Keratinocyte (primary cell): ENCODE data around the gene LITAFD. TPM values are rescaled to one million over a fixed set of nuclear protein-coding genes. Genes with fewer than 3 reads are reported as not detected.
A peak's percentile ranks its signal among the peaks of the same experiment; 100 is the strongest.

Experiments used
- DNase-seq: peaks from one replicate; pipeline ENCODE4 v3.0.0-alpha.2; 2011; ENCODE audit warnings: low read depth, missing footprints, low spot score
- FAIRE-seq: peaks from 2 replicates; lab custom pipeline; 2011; peaks lifted over from hg19 to GRCh38; lab: Jason Lieb, UNC
- H2AFZ ChIP-seq: 2 replicates; pipeline ENCODE4 v1.6.0; 2012; ENCODE audit warnings: low read length, control low read depth, inconsistent platforms; ENCODE audit not compliant: control insufficient read depth
- H3K27ac ChIP-seq: 2 replicates; pipeline ENCODE4 v1.5.1; 2011; ENCODE audit warnings: low read length; ENCODE audit not compliant: control insufficient read depth, insufficient read depth
- H3K27me3 ChIP-seq: 3 replicates; pipeline ENCODE4 v1.6.0; 2011; ENCODE audit warnings: low read length; ENCODE audit not compliant: control insufficient read depth, insufficient read depth; ENCODE audit errors: extremely low read depth
- H3K36me3 ChIP-seq, 2 experiments: 2 replicates in 1 of 2; 3 replicates in 1 of 2; pipeline ENCODE4 v1.5.1; 2011; ENCODE audit warnings: low read length in 2 of 2, mild to moderate bottlenecking in 1 of 2; ENCODE audit not compliant: control insufficient read depth in 2 of 2, insufficient read depth in 2 of 2; ENCODE audit errors: extremely low read depth in 1 of 2
- H3K4me1 ChIP-seq: 3 replicates; pipeline ENCODE4 v1.5.1; 2011; ENCODE audit warnings: low read length; ENCODE audit not compliant: control insufficient read depth, insufficient read depth; ENCODE audit errors: extremely low read depth
- H3K4me2 ChIP-seq: 3 replicates; pipeline ENCODE4 v1.6.0; 2011; ENCODE audit warnings: low read depth, low read length; ENCODE audit not compliant: control insufficient read depth, insufficient read depth; ENCODE audit errors: extremely low read depth
- H3K4me3 ChIP-seq, 3 experiments: fragments of 200-600 bp in 1 of 3; sonication (generic) in 1 of 3; 2 replicates in 2 of 3; 3 replicates in 1 of 3; pipeline ENCODE4 v1.5.1; 2011 to 2016; ENCODE audit warnings: low read length in 3 of 3, mild to moderate bottlenecking in 3 of 3, control low read depth in 2 of 3, inconsistent platforms in 1 of 3, low read depth in 1 of 3, mixed read lengths in 1 of 3, mixed run types in 1 of 3, moderate library complexity in 1 of 3; ENCODE audit not compliant: control insufficient read depth in 2 of 3, insufficient read depth in 2 of 3; ENCODE audit errors: extremely low read depth in 1 of 3
- H3K79me2 ChIP-seq: 2 replicates; pipeline ENCODE4 v1.6.0; 2012; ENCODE audit warnings: low read length; ENCODE audit not compliant: control insufficient read depth, insufficient read depth
- H3K9ac ChIP-seq: 3 replicates; pipeline ENCODE4 v1.6.0; 2011; ENCODE audit warnings: low read length; ENCODE audit not compliant: control insufficient read depth, insufficient read depth; ENCODE audit errors: extremely low read depth
- H3K9me1 ChIP-seq: 3 replicates; pipeline ENCODE4 v1.6.0; 2011; ENCODE audit warnings: low read length; ENCODE audit not compliant: control insufficient read depth, insufficient read depth; ENCODE audit errors: extremely low read depth
- H3K9me3 ChIP-seq: 2 replicates; pipeline ENCODE4 v1.5.1; 2012; ENCODE audit warnings: low read depth, low read length; ENCODE audit not compliant: control insufficient read depth
- H4K20me1 ChIP-seq: 3 replicates; pipeline ENCODE4 v1.6.0; 2011; ENCODE audit warnings: low read length; ENCODE audit not compliant: control insufficient read depth, insufficient read depth; ENCODE audit errors: extremely low read depth
- CTCF ChIP-seq, 3 experiments: IDR thresholded peaks in 1 of 3; conservative IDR thresholded peaks in 1 of 3; optimal IDR thresholded peaks in 1 of 3; 2 replicates in 2 of 3; 3 replicates in 1 of 3; pipeline versions ENCODE3 to v1.5.1; 2011; ENCODE audit warnings: low read length in 3 of 3, mild to moderate bottlenecking in 3 of 3, moderate library complexity in 2 of 3, control low read depth in 1 of 3, inconsistent platforms in 1 of 3; ENCODE audit not compliant: insufficient read depth in 2 of 3; ENCODE audit errors: extremely low read depth in 1 of 3
- EZH2 ChIP-seq: IDR thresholded peaks from one replicate; pipeline ENCODE4 v1.6.1; 2012; ENCODE audit warnings: inconsistent platforms, mild to moderate bottlenecking, low read length, moderate library complexity
- dilution Hi-C: fragments of 300-500 bp; cut with MboI; formaldehyde crosslinking; loops from one replicate; pipeline ENCODE4 v1.7.0; 2020; ENCODE audit warnings: low sequenced_read_pairs; ENCODE audit not compliant: extremely low pct_ligation_motif_present
- polyA plus RNA-seq, 5 experiments: library from polyadenylated mRNA; depleted of rRNA in 3 of 5; stranded (reverse) in 3 of 5; stranded (forward) in 1 of 5; unstranded in 1 of 5; fragments of >200 nt; gene quantifications; 1 replicate in 1 of 5; 2 replicates in 3 of 5; 3 replicates in 1 of 5; pipeline versions ENCODE4 v1.2.1 to v1.2.3, GENCODE V29; 2011 to 2012; ENCODE audit warnings: missing spikeins in 2 of 5, low read depth in 1 of 5, low replicate concordance in 1 of 5

The LITAFD gene
- polyA plus RNA-seq, 1 donor (not counting 4 experiments of a cell fraction or from before 2014, with no cell fraction given), result not detected

GRCh38 chr16:8862309-8863130, 19.6 kb upstream of the LITAFD start:
- no peak overlapping the region for H3K4me3 ChIP-seq
- H3K4me1 ChIP-seq, result peaks cover 33% of the 10 kb centered on the region

GRCh38 chr16:8863594-8864424, 18.3 kb upstream of the LITAFD start:
- Histone ChIP-seq H3K36me3 (peaks cover 6 to 7% of the 10 kb centered on the region in 2 experiments), H2AFZ (no peak overlapping the region), H3K4me3 (no peak overlapping the region), H3K4me2 (peak overlapping the region; percentile 66), H4K20me1 (peaks cover 29% of the 10 kb centered on the region), H3K79me2 (peaks cover 87% of the 10 kb centered on the region), H3K9me3 (no peaks in the 10 kb centered on the region), H3K9ac (no peak overlapping the region), H3K27ac (peak overlapping the region; percentile 12), H3K4me1 (peaks cover 35% of the 10 kb centered on the region), H3K9me1 (peaks cover 9% of the 10 kb centered on the region), H3K27me3 (no peaks in the 10 kb centered on the region)
- TF ChIP-seq EZH2 (no peak), CTCF (optimal IDR thresholded peaks at IDR 0.05 in 1 of 3, IDR thresholded peaks at IDR 0.05 in 1 of 3, conservative IDR thresholded peaks at IDR 0.05 in 1 of 3; ENCODE audit: extremely low read depth in 1 of 3, insufficient read depth in 2 of 3, low read length in 3 of 3) (no peak)
- DNase-seq (no peak), FAIRE-seq (peak; percentile 52)
- dilution Hi-C loops, result no loop called here

More at GRCh38 chr16:8862309-8863130, 19.6 kb upstream of the LITAFD start:
- H3K27ac ChIP-seq, result no peak overlapping the region
- FAIRE-seq (no peak), DNase-seq (no peak)
- no peaks in the 10 kb centered on the region for H3K27me3 ChIP-seq
- no peak overlapping the region for H3K9ac ChIP-seq
- peaks cover 89% of the 10 kb centered on the region for H3K79me2 ChIP-seq
- dilution Hi-C loops, result no loop called here
- TF ChIP-seq EZH2 (no peak), CTCF (optimal IDR thresholded peaks at IDR 0.05 in 1 of 3, IDR thresholded peaks at IDR 0.05 in 1 of 3, conservative IDR thresholded peaks at IDR 0.05 in 1 of 3; ENCODE audit: extremely low read depth in 1 of 3, insufficient read depth in 2 of 3, low read length in 3 of 3) (no peak)
- peaks cover 29% of the 10 kb centered on the region for H4K20me1 ChIP-seq
- H3K9me1 ChIP-seq, result peaks cover 9% of the 10 kb centered on the region
- peaks cover 6 to 13% of the 10 kb centered on the region in 2 experiments for H3K36me3 ChIP-seq
- no peak overlapping the region for H2AFZ ChIP-seq
- no peak overlapping the region for H3K4me2 ChIP-seq
- H3K9me3 ChIP-seq, result no peaks in the 10 kb centered on the region
